Heart left ventricle (tissue), 13 donors: ENCODE measurements around the gene ABHD17B.

Experiments
- POLR2A ChIP-seq, 2 donors: fragments of 450-650 bp; IDR thresholded peaks; one replicate each; pipeline ENCODE4 v1.6.1; 2017; ENCODE audit warnings: antibody characterized with exemption in 2 of 2, mild to moderate bottlenecking in 2 of 2, moderate library complexity in 2 of 2
- TF ChIP-seq, protein P1 (sequence below), 12 donors: fragments of 200-600 bp; sonication (generic) in 4 of 12; IDR thresholded peaks; one replicate each; pipeline versions ENCODE4 v1.5.0 to v1.8.0; 2018 to 2022; ENCODE audit warnings: antibody characterized with exemption in 12 of 12, mild to moderate bottlenecking in 5 of 12
- donor health status: ischemic (EF 13 %, LVEDD 7.1; RV severe dilation, severe dysfunction).
- donor health status: DM: no; HTN: yes; CAD: no.
- donor health status: DM: no; HTN: no; CAD: no.
- donor health status: ischemic (EF 25% LVEDD 6.9; RV normal size, moderate dysfunction).
- donor health status: ischemic (EF 25% LVEDD 5.7; RV mildly dilated, moderate dysfunction).
- donor health status: ischemic (EF 35%, LVEDD 5.7; RV mildly dilated, moderate dysfunction).
- donor health status: nonischemic (EF 11% LVEDD 7.7; RV severe dilation, severe dysfunction).
- donor health status: DM: yes; HTN: yes; CAD: no.
- donor health status: PGD.
- donor health status: ischemic (EF 29% LVEDD 5.4; RV normal size, mild dysfunction).
- donor health status: nonischemic (EF 23%, LVEDD 6.1; RV moderate dilation, normal function).

DNA sequence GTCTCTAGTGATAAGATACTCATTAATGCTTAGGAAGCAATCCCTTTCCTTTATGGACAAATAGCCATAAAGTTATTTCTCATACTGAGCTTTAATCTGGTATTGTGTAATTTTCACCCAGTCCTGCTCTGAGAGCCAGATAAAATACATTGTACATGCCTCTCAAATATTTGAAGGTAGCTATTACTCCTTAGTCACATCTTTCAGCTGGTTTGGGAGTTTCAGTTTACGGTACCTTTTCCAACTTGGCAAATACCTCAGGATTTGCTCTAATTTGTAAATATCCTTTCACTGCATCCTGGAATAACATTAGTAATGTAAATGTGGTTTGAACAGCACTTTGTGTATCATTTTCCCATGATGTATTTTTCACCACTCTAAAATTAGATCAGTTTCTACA lies 47.4 kb downstream of the ABHD17B start:
- TF ChIP-seq, protein P1, sequence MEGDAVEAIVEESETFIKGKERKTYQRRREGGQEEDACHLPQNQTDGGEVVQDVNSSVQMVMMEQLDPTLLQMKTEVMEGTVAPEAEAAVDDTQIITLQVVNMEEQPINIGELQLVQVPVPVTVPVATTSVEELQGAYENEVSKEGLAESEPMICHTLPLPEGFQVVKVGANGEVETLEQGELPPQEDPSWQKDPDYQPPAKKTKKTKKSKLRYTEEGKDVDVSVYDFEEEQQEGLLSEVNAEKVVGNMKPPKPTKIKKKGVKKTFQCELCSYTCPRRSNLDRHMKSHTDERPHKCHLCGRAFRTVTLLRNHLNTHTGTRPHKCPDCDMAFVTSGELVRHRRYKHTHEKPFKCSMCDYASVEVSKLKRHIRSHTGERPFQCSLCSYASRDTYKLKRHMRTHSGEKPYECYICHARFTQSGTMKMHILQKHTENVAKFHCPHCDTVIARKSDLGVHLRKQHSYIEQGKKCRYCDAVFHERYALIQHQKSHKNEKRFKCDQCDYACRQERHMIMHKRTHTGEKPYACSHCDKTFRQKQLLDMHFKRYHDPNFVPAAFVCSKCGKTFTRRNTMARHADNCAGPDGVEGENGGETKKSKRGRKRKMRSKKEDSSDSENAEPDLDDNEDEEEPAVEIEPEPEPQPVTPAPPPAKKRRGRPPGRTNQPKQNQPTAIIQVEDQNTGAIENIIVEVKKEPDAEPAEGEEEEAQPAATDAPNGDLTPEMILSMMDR (IDR thresholded peaks at IDR 0.05), result no peak
- no peak for TF ChIP-seq POLR2A (IDR thresholded peaks at IDR 0.05)
